Medulla oblongata (tissue), 1 donor: Measurements from ENCODE around the gene IMMP2L.

ENCODE experiments used
- DNase-seq: peaks from one replicate; pipeline ENCODE4 v3.0.0-alpha.2; 2015; ENCODE audit errors: extremely low spot score

IMMP2L gene

GRCh38 chr7:111393011-111393754 lies 169.1 kb downstream of the IMMP2L start:
- DNase-seq, result no peak

GRCh38 chr7:111392294-111392693 lies 170.0 kb downstream of the IMMP2L start:
- no peak for DNase-seq

- no peak for DNase-seq
Observed at GRCh38 chr7:111390000-111390399, 172.3 kb downstream of the IMMP2L start.

- no peak for DNase-seq
Observed at GRCh38 chr7:111388912-111389311, 173.4 kb downstream of the IMMP2L start.

- no peak for DNase-seq
Observed at GRCh38 chr7:111388016-111388415, 174.3 kb downstream of the IMMP2L start.

- DNase-seq, result no peak
Observed at GRCh38 chr7:111384065-111384891, 178.0 kb downstream of the IMMP2L start.

- no peak for DNase-seq
Observed at GRCh38 chr7:111383133-111383532, 179.2 kb downstream of the IMMP2L start.

- DNase-seq, result no peak
Observed at GRCh38 chr7:111381590-111381989, 180.7 kb downstream of the IMMP2L start.

- DNase-seq, result no peak
Observed at GRCh38 chr7:111380945-111381344, 181.3 kb downstream of the IMMP2L start.

GRCh38 chr7:111374027-111374426 lies 188.3 kb downstream of the IMMP2L start:
- DNase-seq, result no peak

- DNase-seq, result no peak
Observed at GRCh38 chr7:111371437-111371836, 190.9 kb downstream of the IMMP2L start.

- DNase-seq, result no peak
Observed at GRCh38 chr7:111370002-111370401, 192.3 kb downstream of the IMMP2L start.

GRCh38 chr7:111368381-111369065 lies 193.8 kb downstream of the IMMP2L start:
- DNase-seq, result no peak

GRCh38 chr7:111364413-111364812 lies 197.9 kb downstream of the IMMP2L start:
- DNase-seq, result no peak

- DNase-seq, result no peak
Observed at GRCh38 chr7:111363099-111363498, 199.2 kb downstream of the IMMP2L start.

- DNase-seq, result no peak
Observed at GRCh38 chr7:111362506-111363054, 199.7 kb downstream of the IMMP2L start.

- no peak for DNase-seq
Observed at GRCh38 chr7:111358915-111359314, 203.4 kb downstream of the IMMP2L start.

GRCh38 chr7:111357691-111358090 lies 204.6 kb downstream of the IMMP2L start:
- DNase-seq, result no peak

GRCh38 chr7:111356941-111357340 lies 205.4 kb downstream of the IMMP2L start:
- no peak for DNase-seq

GRCh38 chr7:111352319-111352718 lies 210.0 kb downstream of the IMMP2L start:
- DNase-seq, result no peak

- DNase-seq, result no peak
Observed at GRCh38 chr7:111346219-111346618, 216.1 kb downstream of the IMMP2L start.

GRCh38 chr7:111343017-111343416 lies 219.3 kb downstream of the IMMP2L start:
- DNase-seq, result no peak
